Measurements from ENCODE around the gene MS4A18. TPM values are rescaled to one million over a fixed set of nuclear protein-coding genes. Genes with fewer than 3 reads are reported as not detected.
A peak's percentile ranks its signal among the peaks of the same experiment; 100 is the strongest.

MS4A18 gene
- total and polyA plus RNA-seq, 7 experiments from 2014 or later, result not detected

- Mint-ChIP-seq H3K36me3 (no peaks in the 10 kb centered on the region), H3K9me3 (no peaks in the 10 kb centered on the region), H3K4me1 (peaks cover 0 to 6% (median 0%) of the 10 kb centered on the region in 7 donors), H3K27me3 (peaks cover 33 to 50% (median 42%) of the 10 kb centered on the region in 5 donors), H3K4me3 (no peak overlapping the region), H3K27ac (peak overlapping the region in 1 of 9 donors; percentile 59)
- Histone ChIP-seq H3K4me3 (ENCODE audit: low read length) (no peak overlapping the region), H3K9me3 (ENCODE audit: control insufficient read depth in 2 of 3, low read length in 3 of 3) (no peaks in the 10 kb centered on the region), H3K4me1 (ENCODE audit: control insufficient read depth in 2 of 2, insufficient read depth in 2 of 2, low read length in 2 of 2) (no peaks in the 10 kb centered on the region), H3K27me3 (ENCODE audit: control insufficient read depth in 2 of 2, insufficient read depth in 2 of 2, low read length in 2 of 2) (no peaks in the 10 kb centered on the region), H3K27ac (ENCODE audit: low read depth, low read length) (no peak overlapping the region), H3K36me3 (ENCODE audit: control insufficient read depth in 2 of 3, insufficient read depth in 3 of 3, low read length in 3 of 3) (no peaks in the 10 kb centered on the region)
- POLR2A ChIA-PET, result no interaction called here
- DNase-seq (no peak), ATAC-seq (no peak)
- CTCF ChIA-PET, result interaction anchor here (1.0 to 1.5 kb wide), 2 partner anchors 12 kb away, joined by 4 to 7 read pairs; no protein-coding TSS in a partner anchor
- intact Hi-C loops (cut with micrococcal nuclease), result no loop called here
Observed at GRCh38 chr11:60763692-60764369, 39.3 kb downstream of the MS4A18 start.

DNA sequence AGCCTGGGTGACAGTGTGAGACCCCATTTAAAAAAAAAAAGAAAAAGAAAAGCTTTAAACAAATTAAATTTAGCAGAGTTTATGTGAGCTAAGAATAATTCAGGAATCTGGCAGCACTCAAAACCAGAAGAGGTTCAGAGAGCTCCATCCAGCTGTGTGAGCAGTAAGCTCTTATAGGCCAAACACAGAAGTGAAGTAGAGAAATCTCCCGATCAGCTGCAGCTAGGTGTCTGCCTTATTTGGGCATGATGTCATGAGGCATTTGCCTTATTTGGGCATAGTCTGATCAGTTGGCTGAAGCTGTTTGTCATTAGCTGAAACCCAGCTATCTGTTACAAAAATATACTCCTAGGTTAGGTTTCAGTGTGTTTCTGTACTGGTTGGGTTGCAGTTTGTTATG, 40.4 kb downstream of the MS4A18 start:
- H3K27me3 Mint-ChIP-seq, result peaks cover 24 to 40% (median 32%) of the 10 kb centered on the region in 5 donors
- intact Hi-C loops (cut with micrococcal nuclease), result no loop called here
- Histone ChIP-seq H3K27ac (ENCODE audit: low read depth, low read length) (no peak overlapping the region), H3K27me3 (ENCODE audit: control insufficient read depth in 2 of 2, insufficient read depth in 2 of 2, low read length in 2 of 2) (no peaks in the 10 kb centered on the region), H3K36me3 (ENCODE audit: control insufficient read depth in 2 of 3, insufficient read depth in 3 of 3, low read length in 3 of 3) (no peaks in the 10 kb centered on the region), H3K4me3 (ENCODE audit: low read length) (no peak overlapping the region), H3K9me3 (ENCODE audit: control insufficient read depth in 2 of 3, low read length in 3 of 3) (no peaks in the 10 kb centered on the region), H3K4me1 (ENCODE audit: control insufficient read depth in 2 of 2, insufficient read depth in 2 of 2, low read length in 2 of 2) (no peaks in the 10 kb centered on the region)
- ATAC-seq, result no peak
- H3K36me3 Mint-ChIP-seq, result no peaks in the 10 kb centered on the region
- POLR2A ChIA-PET, result no interaction called here
- H3K27ac Mint-ChIP-seq, result no peak overlapping the region
- H3K4me3 Mint-ChIP-seq, result no peak overlapping the region
- DNase-seq, result no peak
- H3K4me1 Mint-ChIP-seq, result peaks cover 0 to 6% (median 0%) of the 10 kb centered on the region in 7 donors
- CTCF ChIA-PET, result interaction anchor here (1.0 kb wide), 1 partner anchor 11 kb away, joined by 4 read pairs; no protein-coding TSS in a partner anchor
- H3K9me3 Mint-ChIP-seq, result no peaks in the 10 kb centered on the region

DNA sequence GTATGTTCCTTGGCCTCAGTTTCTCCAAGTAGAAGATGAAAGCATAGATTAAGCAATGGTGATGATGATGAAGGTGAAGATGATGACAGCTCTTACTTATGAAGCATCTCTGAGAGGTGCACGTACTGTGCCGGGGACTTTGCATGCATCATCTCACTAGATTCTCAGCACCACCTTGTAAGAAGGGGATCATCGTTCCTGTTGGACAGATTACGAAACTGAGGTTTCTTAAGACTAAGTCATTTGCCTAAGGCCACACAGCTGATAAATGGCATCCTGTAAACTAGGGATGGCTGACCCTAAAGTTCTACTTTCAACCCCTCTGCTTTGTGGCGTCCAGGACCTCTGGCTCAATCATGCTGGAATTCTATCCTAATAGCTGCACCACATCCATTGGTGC, 40.8 kb downstream of the MS4A18 start:
- no peak for DNase-seq
- H3K27ac Mint-ChIP-seq, result no peak overlapping the region
- Histone ChIP-seq H3K4me1 (ENCODE audit: control insufficient read depth in 2 of 2, insufficient read depth in 2 of 2, low read length in 2 of 2) (no peaks in the 10 kb centered on the region), H3K27ac (ENCODE audit: low read depth, low read length) (no peak overlapping the region), H3K36me3 (ENCODE audit: control insufficient read depth in 2 of 3, insufficient read depth in 3 of 3, low read length in 3 of 3) (no peaks in the 10 kb centered on the region), H3K4me3 (ENCODE audit: low read length) (no peak overlapping the region), H3K9me3 (ENCODE audit: control insufficient read depth in 2 of 3, low read length in 3 of 3) (no peaks in the 10 kb centered on the region), H3K27me3 (ENCODE audit: control insufficient read depth in 2 of 2, insufficient read depth in 2 of 2, low read length in 2 of 2) (no peaks in the 10 kb centered on the region)
- ATAC-seq, result no peak
- no peak overlapping the region for H3K4me3 Mint-ChIP-seq
- peaks cover 0 to 6% (median 0%) of the 10 kb centered on the region in 7 donors for H3K4me1 Mint-ChIP-seq
- no peaks in the 10 kb centered on the region for H3K9me3 Mint-ChIP-seq
- ChIA-PET POLR2A (no interaction called here), CTCF (no interaction called here)
- intact Hi-C loops (cut with micrococcal nuclease), result no loop called here
- no peaks in the 10 kb centered on the region for H3K36me3 Mint-ChIP-seq
- H3K27me3 Mint-ChIP-seq, result peaks cover 20 to 35% (median 27%) of the 10 kb centered on the region in 5 donors

DNA sequence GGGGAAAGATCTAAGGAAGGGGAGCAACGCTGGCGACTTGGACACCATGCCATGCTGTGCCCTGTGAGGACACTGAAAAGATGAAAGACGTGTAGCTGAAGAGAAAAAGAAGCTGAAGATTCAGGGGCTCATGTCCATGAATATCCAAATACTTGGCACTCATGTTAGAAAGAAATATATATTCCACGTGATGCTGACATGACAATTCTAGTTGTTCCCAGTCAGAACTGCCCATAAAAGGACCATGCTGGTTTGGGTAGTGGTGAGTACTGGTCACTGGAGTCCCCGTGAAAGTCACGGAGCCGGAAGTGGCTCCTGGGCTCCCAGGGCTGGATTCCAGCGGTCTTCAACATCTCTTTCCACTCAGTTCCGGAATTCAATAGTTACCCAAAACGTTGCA, 42.0 kb downstream of the MS4A18 start:
- intact Hi-C loops (cut with micrococcal nuclease), result no loop called here
- H3K27me3 Mint-ChIP-seq, result peaks cover 10 to 30% (median 20%) of the 10 kb centered on the region in 5 donors

GRCh38 chr11:60767388-60767811, 42.9 kb downstream of the MS4A18 start:
- intact Hi-C loops (cut with micrococcal nuclease), result no loop called here
- peak in 1 of 9 donors; percentile 48 for DNase-seq

More for the DNA sequence above, 42.0 kb downstream of the MS4A18 start:
- H3K9me3 Mint-ChIP-seq, result no peaks in the 10 kb centered on the region
- no peak overlapping the region for H3K4me3 Mint-ChIP-seq
- DNase-seq (no peak), ATAC-seq (no peak)
- no peak overlapping the region for H3K27ac Mint-ChIP-seq
- Histone ChIP-seq H3K27me3 (ENCODE audit: control insufficient read depth in 2 of 2, insufficient read depth in 2 of 2, low read length in 2 of 2) (no peaks in the 10 kb centered on the region), H3K4me1 (ENCODE audit: control insufficient read depth in 2 of 2, insufficient read depth in 2 of 2, low read length in 2 of 2) (no peaks in the 10 kb centered on the region), H3K27ac (ENCODE audit: low read depth, low read length) (no peak overlapping the region), H3K36me3 (ENCODE audit: control insufficient read depth in 2 of 3, insufficient read depth in 3 of 3, low read length in 3 of 3) (no peaks in the 10 kb centered on the region), H3K4me3 (ENCODE audit: low read length) (no peak overlapping the region), H3K9me3 (ENCODE audit: control insufficient read depth in 2 of 3, low read length in 3 of 3) (no peaks in the 10 kb centered on the region)
- ChIA-PET CTCF (no interaction called here), POLR2A (no interaction called here)
- H3K36me3 Mint-ChIP-seq, result no peaks in the 10 kb centered on the region
- peaks cover 0 to 6% (median 0%) of the 10 kb centered on the region in 7 donors for H3K4me1 Mint-ChIP-seq

DNA sequence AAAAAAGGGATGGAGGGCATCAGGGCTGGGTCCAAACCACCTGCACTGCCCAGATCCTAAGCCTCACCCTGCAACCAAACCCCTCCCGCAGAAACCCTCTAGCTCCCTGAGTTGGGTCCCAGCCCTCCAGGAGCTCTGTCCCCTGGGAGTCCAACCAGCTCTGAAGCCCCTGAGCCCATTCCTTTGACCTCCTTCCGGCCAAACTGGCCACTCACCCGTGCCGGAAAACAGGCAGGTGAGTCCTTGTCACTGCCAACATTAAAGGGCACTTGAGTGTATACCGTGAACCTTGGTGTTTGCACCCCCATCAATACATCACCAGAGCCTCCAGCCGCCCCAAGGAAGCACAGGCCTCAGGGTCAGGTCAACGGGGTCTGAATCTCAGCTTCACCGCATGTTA, 43.7 kb downstream of the MS4A18 start:
- ATAC-seq, result no peak
- no peak overlapping the region for H3K27ac ChIP-seq (ENCODE audit: low read depth, low read length)
- no peaks in the 10 kb centered on the region for H3K27me3 ChIP-seq (ENCODE audit: control insufficient read depth in 2 of 2, insufficient read depth in 2 of 2, low read length in 2 of 2)
- no peak overlapping the region for H3K4me3 Mint-ChIP-seq
- H3K36me3 ChIP-seq (ENCODE audit: control insufficient read depth in 2 of 3, insufficient read depth in 3 of 3, low read length in 3 of 3), result no peaks in the 10 kb centered on the region
- H3K27ac Mint-ChIP-seq, result no peak overlapping the region
- H3K4me3 ChIP-seq (ENCODE audit: low read length), result no peak overlapping the region
- H3K4me1 Mint-ChIP-seq, result peaks cover 0 to 6% (median 0%) of the 10 kb centered on the region in 7 donors
- intact Hi-C loops (cut with micrococcal nuclease), result no loop called here
- peaks cover 4 to 30% (median 20%) of the 10 kb centered on the region in 5 donors for H3K27me3 Mint-ChIP-seq
- no peaks in the 10 kb centered on the region for H3K4me1 ChIP-seq (ENCODE audit: control insufficient read depth in 2 of 2, insufficient read depth in 2 of 2, low read length in 2 of 2)
- H3K9me3 ChIP-seq (ENCODE audit: control insufficient read depth in 2 of 3, low read length in 3 of 3), result no peaks in the 10 kb centered on the region
- H3K9me3 Mint-ChIP-seq, result no peaks in the 10 kb centered on the region
- no peaks in the 10 kb centered on the region for H3K36me3 Mint-ChIP-seq
- CTCF ChIA-PET, result no interaction called here
- no peak for DNase-seq
- POLR2A ChIA-PET, result no interaction called here

More at GRCh38 chr11:60767388-60767811, 42.9 kb downstream of the MS4A18 start:
- peaks cover 4 to 34% (median 20%) of the 10 kb centered on the region in 5 donors for H3K27me3 Mint-ChIP-seq
- no peak for ATAC-seq
- Histone ChIP-seq H3K4me1 (ENCODE audit: control insufficient read depth in 2 of 2, insufficient read depth in 2 of 2, low read length in 2 of 2) (no peaks in the 10 kb centered on the region), H3K9me3 (ENCODE audit: control insufficient read depth in 2 of 3, low read length in 3 of 3) (no peaks in the 10 kb centered on the region), H3K27me3 (ENCODE audit: control insufficient read depth in 2 of 2, insufficient read depth in 2 of 2, low read length in 2 of 2) (no peaks in the 10 kb centered on the region), H3K27ac (ENCODE audit: low read depth, low read length) (no peak overlapping the region), H3K36me3 (ENCODE audit: control insufficient read depth in 2 of 3, insufficient read depth in 3 of 3, low read length in 3 of 3) (no peaks in the 10 kb centered on the region), H3K4me3 (ENCODE audit: low read length) (no peak overlapping the region)
- no peak overlapping the region for H3K4me3 Mint-ChIP-seq
- H3K9me3 Mint-ChIP-seq, result no peaks in the 10 kb centered on the region
- H3K36me3 Mint-ChIP-seq, result no peaks in the 10 kb centered on the region
- peaks cover 0 to 6% (median 0%) of the 10 kb centered on the region in 7 donors for H3K4me1 Mint-ChIP-seq
- CTCF ChIA-PET, result no interaction called here
- H3K27ac Mint-ChIP-seq, result no peak overlapping the region
- POLR2A ChIA-PET, result no interaction called here

DNA sequence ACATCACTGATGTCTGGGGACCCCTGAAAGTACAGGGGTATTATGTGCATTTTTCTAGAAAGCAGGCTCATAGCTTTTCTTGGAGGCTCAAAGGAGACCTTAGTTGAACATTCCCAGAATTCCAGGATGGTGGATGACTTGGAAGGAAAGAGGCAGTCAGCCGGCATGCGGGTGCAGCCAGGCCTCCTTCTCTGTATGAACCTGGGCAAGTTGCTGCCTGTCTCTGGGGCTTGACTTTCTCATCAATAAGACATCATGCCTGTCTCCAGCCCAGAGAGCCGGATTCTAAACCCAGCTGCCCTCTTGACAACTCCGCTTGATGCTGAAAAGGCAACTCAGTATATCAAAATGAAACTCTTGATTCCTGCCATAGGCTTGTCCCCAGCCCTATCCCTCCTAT, 44.8 kb downstream of the MS4A18 start:
- Histone ChIP-seq H3K4me3 (ENCODE audit: low read length) (no peak overlapping the region), H3K27me3 (ENCODE audit: control insufficient read depth in 2 of 2, insufficient read depth in 2 of 2, low read length in 2 of 2) (no peaks in the 10 kb centered on the region), H3K36me3 (ENCODE audit: control insufficient read depth in 2 of 3, insufficient read depth in 3 of 3, low read length in 3 of 3) (no peaks in the 10 kb centered on the region), H3K9me3 (ENCODE audit: control insufficient read depth in 2 of 3, low read length in 3 of 3) (no peaks in the 10 kb centered on the region), H3K27ac (ENCODE audit: low read depth, low read length) (no peak overlapping the region), H3K4me1 (ENCODE audit: control insufficient read depth in 2 of 2, insufficient read depth in 2 of 2, low read length in 2 of 2) (no peaks in the 10 kb centered on the region)
- Mint-ChIP-seq H3K4me3 (no peak overlapping the region), H3K27me3 (peaks cover 4 to 23% (median 19%) of the 10 kb centered on the region in 5 donors), H3K9me3 (no peaks in the 10 kb centered on the region), H3K4me1 (peaks cover 0 to 6% (median under 1%) of the 10 kb centered on the region in 7 donors), H3K27ac (no peak overlapping the region), H3K36me3 (no peaks in the 10 kb centered on the region)
- CTCF ChIA-PET, result no interaction called here
- no peak for DNase-seq
- ATAC-seq, result no peak
- POLR2A ChIA-PET, result no interaction called here
- intact Hi-C loops (cut with micrococcal nuclease), result no loop called here

Data from naive thymus-derived CD4-positive, alpha-beta T cell (primary cell).